ENCODE results near the gene ZC3H11A. TPM values are rescaled to one million over a fixed set of nuclear protein-coding genes. Genes with fewer than 3 reads are reported as not detected.
A peak's percentile ranks its signal among the peaks of the same experiment; 100 is the strongest.
"Not testable (repeated sequence)": the region's sequence is repeated elsewhere in the genome, so short reads cannot be mapped to it uniquely, and the experiment has no call there.

Gene ZC3H11A
- total RNA-seq, 4 donors from 2014 or later = 84.5 to 116 (median 91.1) TPM

DNA sequence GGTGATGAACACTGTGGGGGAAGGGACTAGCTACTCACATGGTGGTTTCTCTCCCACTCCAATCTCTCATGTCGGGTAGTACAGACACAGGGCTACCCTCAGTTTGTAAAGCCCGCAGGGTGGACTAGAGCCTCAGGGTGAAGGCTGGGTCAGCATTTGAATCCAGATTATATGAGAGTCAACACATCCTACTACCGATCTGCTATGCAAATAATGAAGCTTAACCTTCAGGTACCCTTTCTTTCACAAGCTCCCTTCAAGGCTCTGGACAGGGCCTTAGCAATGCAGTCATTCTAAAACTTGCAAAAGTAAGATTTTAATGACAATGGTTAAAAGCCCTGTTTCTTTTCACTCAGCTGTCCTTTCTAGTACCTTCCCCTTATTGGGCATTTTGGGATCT, 5.5 kb upstream of the ZC3H11A start:
- H3K4me1 ChIP-seq = peaks cover 0 to 3% (median 0%) of the 10 kb centered on the region in 3 donors
- H3K27ac ChIP-seq = no peak overlapping the region
- no peak overlapping the region for H3K4me3 ChIP-seq
- H3K27me3 ChIP-seq = no peaks in the 10 kb centered on the region
- TF ChIP-seq EP300 (IDR thresholded peaks at IDR 0.05) (no peak), POLR2AphosphoS5 (IDR thresholded peaks at IDR 0.05) (no peak), POLR2A (IDR thresholded peaks at IDR 0.05) (no peak)
- TF ChIP-seq, protein P1, sequence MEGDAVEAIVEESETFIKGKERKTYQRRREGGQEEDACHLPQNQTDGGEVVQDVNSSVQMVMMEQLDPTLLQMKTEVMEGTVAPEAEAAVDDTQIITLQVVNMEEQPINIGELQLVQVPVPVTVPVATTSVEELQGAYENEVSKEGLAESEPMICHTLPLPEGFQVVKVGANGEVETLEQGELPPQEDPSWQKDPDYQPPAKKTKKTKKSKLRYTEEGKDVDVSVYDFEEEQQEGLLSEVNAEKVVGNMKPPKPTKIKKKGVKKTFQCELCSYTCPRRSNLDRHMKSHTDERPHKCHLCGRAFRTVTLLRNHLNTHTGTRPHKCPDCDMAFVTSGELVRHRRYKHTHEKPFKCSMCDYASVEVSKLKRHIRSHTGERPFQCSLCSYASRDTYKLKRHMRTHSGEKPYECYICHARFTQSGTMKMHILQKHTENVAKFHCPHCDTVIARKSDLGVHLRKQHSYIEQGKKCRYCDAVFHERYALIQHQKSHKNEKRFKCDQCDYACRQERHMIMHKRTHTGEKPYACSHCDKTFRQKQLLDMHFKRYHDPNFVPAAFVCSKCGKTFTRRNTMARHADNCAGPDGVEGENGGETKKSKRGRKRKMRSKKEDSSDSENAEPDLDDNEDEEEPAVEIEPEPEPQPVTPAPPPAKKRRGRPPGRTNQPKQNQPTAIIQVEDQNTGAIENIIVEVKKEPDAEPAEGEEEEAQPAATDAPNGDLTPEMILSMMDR (IDR thresholded peaks at IDR 0.05) = no peak
- H3K36me3 ChIP-seq = no peaks in the 10 kb centered on the region
- no peaks in the 10 kb centered on the region for H3K9me3 ChIP-seq
- no peak for ATAC-seq
- WGBS, 2 donors (ENCODE audit: low coverage in 1 of 2) = 68 to 94% methylated on average over 2 to 3 of the region's 3 CpGs

DNA sequence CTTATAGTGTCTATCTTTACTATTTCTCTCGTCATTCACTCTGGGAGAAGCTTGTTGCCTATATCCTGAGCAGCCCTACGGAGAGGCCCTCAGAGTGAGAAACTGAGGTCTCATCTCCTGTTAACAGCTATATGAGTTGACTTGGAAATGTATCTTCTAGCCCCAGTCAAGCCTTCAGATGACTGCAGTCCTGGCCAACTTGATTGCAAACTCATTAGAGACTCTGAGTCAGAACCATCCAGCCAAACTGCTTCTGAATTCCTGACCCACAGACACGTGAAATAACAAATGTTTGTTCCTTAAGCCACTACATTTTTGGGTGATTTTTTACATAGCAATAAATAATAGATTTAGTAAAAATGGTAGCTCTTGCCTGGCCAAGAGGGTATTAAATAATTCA, 3.9 kb upstream of the ZC3H11A start:
- Histone ChIP-seq H3K4me3 (no peak overlapping the region), H3K27me3 (no peaks in the 10 kb centered on the region), H3K4me1 (peaks cover 0 to 9% (median 0%) of the 10 kb centered on the region in 3 donors), H3K36me3 (no peaks in the 10 kb centered on the region), H3K9me3 (no peaks in the 10 kb centered on the region), H3K27ac (no peak overlapping the region)
- ATAC-seq = no peak
- WGBS, 2 donors (ENCODE audit: low coverage in 1 of 2) = 77 to 84% methylated on average over 3 of the region's 3 CpGs
- TF ChIP-seq, protein P1 (IDR thresholded peaks at IDR 0.05) = no peak
- TF ChIP-seq POLR2AphosphoS5 (IDR thresholded peaks at IDR 0.05) (no peak), POLR2A (IDR thresholded peaks at IDR 0.05) (no peak), EP300 (IDR thresholded peaks at IDR 0.05) (no peak)

DNA sequence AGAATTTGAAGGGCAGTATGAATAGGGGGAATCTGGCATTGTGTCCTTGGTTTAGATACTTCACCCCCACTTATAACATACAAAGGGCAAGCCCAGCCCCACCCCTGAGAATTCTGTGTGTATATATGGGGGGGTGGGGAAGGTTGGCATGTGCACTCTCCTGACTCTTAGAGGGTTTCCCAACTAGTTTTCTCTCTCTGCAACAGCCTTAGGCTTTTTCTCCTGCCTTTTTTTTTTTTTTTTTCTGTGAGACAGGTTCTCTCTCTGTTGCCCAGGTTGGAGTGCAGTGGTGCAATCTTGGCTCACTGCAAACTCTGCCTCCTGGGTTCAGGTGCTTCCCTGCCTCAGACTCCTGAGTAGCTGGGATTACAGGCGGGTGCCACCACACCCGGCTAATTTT, 2.9 kb upstream of the ZC3H11A start:
- 80% methylated on average over 1 of the region's 2 CpGs; no CpG with 5 or more reads in 1 of the 2 donors for WGBS, 2 donors (ENCODE audit: low coverage in 1 of 2)
- H3K4me3 ChIP-seq = no peak overlapping the region
- H3K36me3 ChIP-seq = peaks cover 0 to 1% of the 10 kb centered on the region in 2 donors
- no peak for ATAC-seq
- no peak overlapping the region for H3K27ac ChIP-seq
- H3K9me3 ChIP-seq = no peaks in the 10 kb centered on the region
- peaks cover 0 to 19% (median 8%) of the 10 kb centered on the region in 3 donors for H3K4me1 ChIP-seq
- no peaks in the 10 kb centered on the region for H3K27me3 ChIP-seq
- TF ChIP-seq POLR2A (IDR thresholded peaks at IDR 0.05) (no peak), POLR2AphosphoS5 (IDR thresholded peaks at IDR 0.05) (no peak), EP300 (IDR thresholded peaks at IDR 0.05) (no peak)
- TF ChIP-seq, protein P1 (IDR thresholded peaks at IDR 0.05) = no peak

DNA sequence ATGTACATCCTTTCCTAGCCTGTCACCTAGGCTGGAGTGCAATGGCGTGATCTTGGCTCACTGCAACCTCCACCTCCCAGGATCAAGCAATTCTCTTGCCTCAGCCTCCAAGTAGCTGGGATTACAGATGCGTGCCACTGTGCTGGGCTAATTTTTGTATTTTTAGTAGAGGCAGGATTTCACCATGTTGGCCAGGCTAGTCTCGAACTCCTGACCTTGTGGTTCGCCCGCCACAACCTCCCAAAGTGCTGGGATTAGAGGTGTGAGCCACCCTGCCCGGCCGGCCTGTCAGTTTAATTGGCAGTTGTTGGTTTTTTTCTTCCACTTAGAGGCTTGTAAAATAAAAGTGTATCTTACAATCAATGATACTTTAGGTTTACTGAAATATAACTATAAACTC, 1.9 kb upstream of the ZC3H11A start:
- H3K27ac ChIP-seq, H3K36me3 ChIP-seq, H3K9me3 ChIP-seq, H3K4me3 ChIP-seq, ATAC-seq, H3K27me3 ChIP-seq: not testable (repeated sequence)
- 98% methylated on average over 7 of the region's 7 CpGs; no CpG with 5 or more reads in 1 of the 2 donors for WGBS, 2 donors (ENCODE audit: low coverage in 1 of 2)
- H3K4me1 ChIP-seq = peaks cover 4 to 30% (median 18%) of the 10 kb centered on the region in 3 donors

DNA sequence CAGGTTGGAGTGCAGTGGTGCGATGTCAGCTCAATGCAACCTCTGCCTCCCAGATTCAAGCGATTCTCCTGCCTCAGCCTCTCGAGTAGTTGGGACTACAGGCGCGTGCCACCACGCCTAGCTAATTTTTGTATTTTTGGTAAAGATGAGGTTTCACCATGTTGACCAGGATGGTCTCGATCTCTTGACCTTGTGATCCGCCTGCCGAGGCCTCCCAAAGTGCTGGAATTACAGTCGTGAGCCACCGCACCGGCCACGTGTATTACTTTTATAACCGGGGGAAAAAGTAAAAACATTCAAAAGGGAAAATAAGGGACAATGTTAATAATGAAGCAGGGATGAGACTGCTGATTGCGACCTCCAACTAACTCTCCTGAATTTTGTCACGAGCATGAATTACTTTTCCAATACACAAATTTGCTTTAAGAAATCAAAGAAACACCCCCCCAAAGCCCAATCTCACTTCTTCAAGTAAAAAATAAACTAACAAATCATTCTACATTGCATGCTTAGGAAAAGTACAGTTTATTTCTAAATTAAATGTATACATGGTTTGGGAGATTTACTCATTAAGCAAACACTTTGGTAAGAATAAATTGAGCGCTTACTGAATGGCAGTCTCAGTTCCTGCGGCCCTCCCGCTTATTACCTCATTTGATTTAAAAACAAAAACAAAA, 521 bp upstream of the ZC3H11A start:
- peak overlapping the region; percentile 87 to 91 for H3K4me3 ChIP-seq

DNA sequence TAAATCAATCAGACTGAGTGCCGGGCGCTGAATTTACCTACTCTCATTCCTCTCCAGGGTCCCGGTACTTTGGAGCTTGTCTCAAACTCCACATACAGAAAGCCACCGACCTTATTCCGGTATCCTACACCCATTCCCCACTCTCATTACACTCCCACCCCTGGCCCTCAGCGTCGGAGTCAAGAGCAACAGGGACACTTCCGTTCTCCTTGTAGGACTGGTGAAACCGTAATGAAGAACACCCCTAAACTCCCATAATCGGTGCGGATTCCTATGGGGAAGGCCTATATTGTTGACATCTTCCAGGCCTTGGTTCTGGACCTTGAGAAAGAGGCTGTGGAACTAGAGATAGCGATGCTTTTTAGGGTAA, 798 bp downstream of the ZC3H11A start:
- H3K4me1 ChIP-seq = peaks cover 4 to 57% (median 36%) of the 10 kb centered on the region in 3 donors
- H3K27ac ChIP-seq = peak overlapping the region; percentile 94 to 96 (median 95)
- no peaks in the 10 kb centered on the region for H3K9me3 ChIP-seq
- H3K27me3 ChIP-seq = no peaks in the 10 kb centered on the region
- 0 to 2% methylated on average over 5 to 11 of the region's 12 CpGs for WGBS, 2 donors (ENCODE audit: low coverage in 1 of 2)
- peak overlapping the region; percentile 87 to 91 for H3K4me3 ChIP-seq
- peaks cover 0 to 10% of the 10 kb centered on the region in 2 donors for H3K36me3 ChIP-seq
- peak; percentile 8 for ATAC-seq
- no peak for TF ChIP-seq POLR2AphosphoS5 (IDR thresholded peaks at IDR 0.05)
- TF ChIP-seq, protein P1 (IDR thresholded peaks at IDR 0.05) = no peak
- no peak for TF ChIP-seq POLR2A (IDR thresholded peaks at IDR 0.05)
- TF ChIP-seq EP300 (IDR thresholded peaks at IDR 0.05) = no peak

More for the DNA sequence above, 521 bp upstream of the ZC3H11A start:
- peaks cover 0 to 10% of the 10 kb centered on the region in 2 donors for H3K36me3 ChIP-seq
- H3K9me3 ChIP-seq = no peaks in the 10 kb centered on the region
- H3K4me1 ChIP-seq = peaks cover 4 to 43% (median 28%) of the 10 kb centered on the region in 3 donors
- no peak for TF ChIP-seq POLR2AphosphoS5 (IDR thresholded peaks at IDR 0.05)
- TF ChIP-seq EP300 (IDR thresholded peaks at IDR 0.05) = no peak
- ATAC-seq = no peak
- no peaks in the 10 kb centered on the region for H3K27me3 ChIP-seq
- WGBS, 2 donors (ENCODE audit: low coverage in 1 of 2) = 66 to 70% methylated on average over 13 to 17 of the region's 19 CpGs
- peak overlapping the region; percentile 21 to 96 (median 94) for H3K27ac ChIP-seq
